Retinal pigment epithelial cell (primary cell): ENCODE measurements around the gene KIAA1671.

Experiments used
- DNase-seq: peaks from one replicate; pipeline ENCODE4 v3.0.0-alpha.2; 2010; ENCODE audit warnings: low read depth
- H3K4me3 ChIP-seq: 2 replicates; pipeline ENCODE4 v1.5.1; 2011; ENCODE audit warnings: mild to moderate bottlenecking, low read length, control low read depth, moderate library complexity
- CTCF ChIP-seq: conservative IDR thresholded peaks from 2 replicates; pipeline ENCODE4 v1.5.1; 2011; ENCODE audit warnings: low read depth, low read length, control low read depth, inconsistent platforms

The KIAA1671 gene

GRCh38 chr22:25120093-25120561, 167.6 kb downstream of the KIAA1671 start:
- DNase-seq, result no peak
- no peak for TF ChIP-seq CTCF
- no peak overlapping the region for H3K4me3 ChIP-seq

- no peak for DNase-seq
- no peak for TF ChIP-seq CTCF
- no peak overlapping the region for H3K4me3 ChIP-seq
Measured at GRCh38 chr22:25120761-25121212, 168.3 kb downstream of the KIAA1671 start.

- TF ChIP-seq CTCF, result no peak
- H3K4me3 ChIP-seq, result no peak overlapping the region
- no peak for DNase-seq
Measured at GRCh38 chr22:25122136-25122764, 169.7 kb downstream of the KIAA1671 start.

GRCh38 chr22:25123677-25124076, 171.2 kb downstream of the KIAA1671 start:
- DNase-seq, result no peak
- H3K4me3 ChIP-seq, result no peak overlapping the region
- TF ChIP-seq CTCF, result no peak

GRCh38 chr22:25125693-25126357, 173.3 kb downstream of the KIAA1671 start:
- H3K4me3 ChIP-seq, result no peak overlapping the region
- no peak for TF ChIP-seq CTCF
- no peak for DNase-seq

- H3K4me3 ChIP-seq, result no peak overlapping the region
- TF ChIP-seq CTCF, result no peak
- no peak for DNase-seq
Measured at GRCh38 chr22:25126510-25126909, 174.0 kb downstream of the KIAA1671 start.

- no peak for DNase-seq
- TF ChIP-seq CTCF, result no peak
Measured at GRCh38 chr22:25127318-25127717, 174.8 kb downstream of the KIAA1671 start.

More at GRCh38 chr22:25127318-25127717, 174.8 kb downstream of the KIAA1671 start:
- H3K4me3 ChIP-seq, result no peak overlapping the region
